ENCODE measurements around the gene BICD2. TPM values are rescaled to one million over a fixed set of nuclear protein-coding genes. Genes with fewer than 3 reads are reported as not detected.

The BICD2 gene
- total and polyA plus RNA-seq, 2 of the 13 experiments (the other 11 are each of a cell fraction or from before 2014, with no cell fraction given) = 5.1 to 17.4 TPM

- no peak overlapping the region for H3K4me2 ChIP-seq (ENCODE audit: low read depth, low read length)
- in situ Hi-C loops (cut with HindIII; ENCODE audit: extremely low pct_ligation_motif_present, low pct_unique_long_range_greater_than_20kb) (loop anchor here (5.0 kb wide), 1 partner anchor 72 kb away; no protein-coding TSS in a partner anchor), intact Hi-C loops (cut with micrococcal nuclease; ENCODE audit: unreplicated experiment) (no loop called here)
- H3K27me3 ChIP-seq (ENCODE audit: control insufficient read depth in 1 of 2, insufficient read depth in 2 of 2, low read length in 2 of 2) = no peaks in the 10 kb centered on the region
- no peak overlapping the region for H3K4me3 ChIP-seq (replicated peaks in 1 of 3; ENCODE audit: insufficient read depth in 1 of 3, low read depth in 2 of 3, low read length in 3 of 3)
- DNase-seq (ENCODE audit: low spot score) (no peak), ATAC-seq (no peak), FAIRE-seq (no peak)
- H3K9ac ChIP-seq (ENCODE audit: insufficient read depth, low read depth, low read length) = no peak overlapping the region
- ChIA-PET POLR2A (no interaction called here), CTCF (ENCODE audit: low intra/inter-chr PET ratio, low total read pairs) (interaction anchor here (0.8 kb wide), 1 partner anchor 76 kb away, joined by 3 read pairs; no protein-coding TSS in a partner anchor)
- peaks cover 38 to 83% of the 10 kb centered on the region in 2 experiments; a peak in 4 of 5 replicates for H3K36me3 ChIP-seq (replicated peaks in 1 of 2; ENCODE audit: control insufficient read depth in 1 of 2, insufficient read depth in 2 of 2, low read length in 2 of 2)
- no peaks in the 10 kb centered on the region; the same call in 1 of the 2 replicates for H4K20me1 ChIP-seq (ENCODE audit: insufficient read depth, low read length)
- H3K4me1 ChIP-seq (ENCODE audit: insufficient read depth, low read length) = no peaks in the 10 kb centered on the region
- H3K27ac ChIP-seq (ENCODE audit: extremely low read length, insufficient read depth, low read length) = no peak overlapping the region
- TF ChIP-seq ATF7-NPFF (CRISPR knock-in tag; IDR thresholded peaks at IDR 0.05; ENCODE audit: low read depth) (no peak), ZNF776 (CRISPR knock-in tag; IDR thresholded peaks at IDR 0.05) (no peak), SATB2 (CRISPR knock-in tag; IDR thresholded peaks at IDR 0.05) (no peak), ZNF160 (CRISPR knock-in tag; IDR thresholded peaks at IDR 0.05) (no peak), ZNF800 (CRISPR knock-in tag; IDR thresholded peaks at IDR 0.05) (no peak), ZBTB26 (CRISPR knock-in tag; IDR thresholded peaks at IDR 0.05; ENCODE audit: borderline replicate concordance) (no peak), ZNF224 (CRISPR knock-in tag; IDR thresholded peaks at IDR 0.05) (no peak), ZNF574 (CRISPR knock-in tag; IDR thresholded peaks at IDR 0.05) (no peak), MYPOP (CRISPR knock-in tag; IDR thresholded peaks at IDR 0.05) (no peak), PCBP1 (IDR thresholded peaks at IDR 0.05; ENCODE audit: borderline replicate concordance, low read depth, low read length) (no peak), ZNF337 (CRISPR knock-in tag; IDR thresholded peaks at IDR 0.05; ENCODE audit: borderline replicate concordance, low read depth) (no peak), ZNF597 (CRISPR knock-in tag; IDR thresholded peaks at IDR 0.05) (no peak), HOXD1 (CRISPR knock-in tag; IDR thresholded peaks at IDR 0.05) (no peak), ZBTB21 (CRISPR knock-in tag; IDR thresholded peaks at IDR 0.05) (no peak)
- no TSS peak for BruUV-seq (replicated peaks)
- WGBS (ENCODE audit: low lambda C conversion rate) = 97% methylated on average over 18 of the region's 34 CpGs
- H3K9me3 ChIP-seq (ENCODE audit: low read length) = no peaks in the 10 kb centered on the region
- H2AFZ ChIP-seq (ENCODE audit: low read length) = no peak overlapping the region
- no peaks in the 10 kb centered on the region for H3K79me2 ChIP-seq (ENCODE audit: insufficient read depth, low read length)
Measured at GRCh38 chr9:92714787-92715487, 49.7 kb downstream of the BICD2 start.

Data from HepG2 (cell line).